Right lobe of liver (tissue), 6 donors: ENCODE measurements around the gene TIGAR. TPM values are rescaled to one million over a fixed set of nuclear protein-coding genes. Genes with fewer than 3 reads are reported as not detected.

Source experiments
- ATAC-seq, 4 donors: fragments of 200-7000 bp; cut with Tn5 transposase; one replicate each; pipeline ENCODE4 v1.9.1; 2020; ENCODE audit warnings: mild to moderate bottlenecking in 4 of 4, moderate library complexity in 4 of 4
- DNase-seq, 3 donors: peaks; one replicate each; pipeline ENCODE4 v3.0.0-alpha.2; 2020
- H3K27ac ChIP-seq, 3 donors: fragments of 200-600 bp; one replicate each; pipeline ENCODE4 v1.8.0; 2022
- H3K27me3 ChIP-seq, 2 donors: fragments of 200-600 bp; one replicate each; pipeline ENCODE4 v1.8.0; 2022
- H3K36me3 ChIP-seq, 4 donors: fragments of 200-600 bp; sonication (generic) in 1 of 4; one replicate each; pipeline versions ENCODE4 v1.5.1 to v1.8.0; 2017 to 2022; ENCODE audit warnings: control low read depth in 1 of 4
- H3K4me1 ChIP-seq, 4 donors: fragments of 200-600 bp; sonication (generic) in 1 of 4; one replicate each; pipeline versions ENCODE4 v1.5.1 to v1.8.0; 2017 to 2022; ENCODE audit warnings: control low read depth in 1 of 4
- H3K4me3 ChIP-seq, 3 donors: fragments of 200-600 bp; one replicate each; pipeline ENCODE4 v1.8.0; 2022
- H3K9me3 ChIP-seq, 4 donors: fragments of 200-600 bp; sonication (generic) in 1 of 4; one replicate each; pipeline versions ENCODE4 v1.5.1 to v1.8.0; 2017 to 2022; ENCODE audit warnings: control low read depth in 1 of 4
- POLR2A ChIP-seq: fragments of 450-650 bp; IDR thresholded peaks from one replicate; pipeline ENCODE4 v1.6.1; 2017; ENCODE audit warnings: antibody characterized with exemption, mild to moderate bottlenecking
- WGBS: methylation state at CpG from one replicate; pipeline ENCODE4 v1.1.6; 2018; ENCODE audit warnings: low coverage, low lambda C conversion rate; ENCODE audit not compliant: insufficient coverage; ENCODE audit errors: missing lambda C conversion rate; 5-methylcytosine and 5-hydroxymethylcytosine counted together
- intact Hi-C, 2 donors: fragments of 100-400 bp; cut with DNase I; formaldehyde crosslinking; loops; one replicate each; pipeline versions ENCODE4 v1.11.2 to v1.14.1; 2022
- total RNA-seq, 6 experiments: library from RNA; depleted of rRNA in 2 of 6; stranded (reverse); fragments of >200 nt in 2 of 6; fragmentation: NEBNext Ultra II Directional in 3 of 6; extraction: Animal tissue kit (Norgen Biotek cat#: 25700) in 3 of 6; gene quantifications; one replicate each; pipeline versions ENCODE4 v1.1.0 to v1.2.4, GENCODE V29; 2016 to 2023
- TF ChIP-seq, protein P1 (sequence below), 4 donors: fragments of 200-600 bp in 3 of 4; fragments of 450-650 bp in 1 of 4; IDR thresholded peaks; one replicate each; pipeline versions ENCODE4 v1.5.1 to v1.8.0; 2016 to 2022; ENCODE audit warnings: antibody characterized with exemption in 4 of 4, mild to moderate bottlenecking in 2 of 4
- donor health status: DM: no; HTN: yes; CAD: no.
- donor health status: DM: no; HTN: no; CAD: no.
- donor health status: DM: no; HTN: no; CAD: no.
- donor health status: DM: no; HTN: yes; CAD: no.
- donor health status: DM: no; HTN: yes; CAD: no.

The TIGAR gene
- total RNA-seq, 6 experiments from 2014 or later = 4.0 to 9.1 (median 5.1) TPM

DNA sequence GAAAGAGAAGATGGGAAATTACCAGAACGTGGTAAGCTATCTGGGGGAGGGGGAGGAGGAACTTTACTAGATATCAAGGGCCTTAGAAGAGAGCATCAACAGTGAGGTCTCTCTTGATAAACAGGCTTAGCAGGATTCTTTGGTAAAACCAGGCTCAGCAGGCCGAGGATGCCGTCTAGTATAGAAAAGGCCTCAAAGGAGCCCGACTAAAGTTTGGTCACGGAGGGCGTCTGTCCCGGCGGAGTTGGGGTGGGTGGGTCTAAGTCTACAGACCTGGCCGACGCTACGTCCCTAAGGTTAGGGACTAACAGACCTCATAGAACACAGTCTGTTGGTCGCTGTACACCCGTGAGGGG is 538 bp upstream of the TIGAR start:
- no peak for TF ChIP-seq POLR2A
- TF ChIP-seq, protein P1, sequence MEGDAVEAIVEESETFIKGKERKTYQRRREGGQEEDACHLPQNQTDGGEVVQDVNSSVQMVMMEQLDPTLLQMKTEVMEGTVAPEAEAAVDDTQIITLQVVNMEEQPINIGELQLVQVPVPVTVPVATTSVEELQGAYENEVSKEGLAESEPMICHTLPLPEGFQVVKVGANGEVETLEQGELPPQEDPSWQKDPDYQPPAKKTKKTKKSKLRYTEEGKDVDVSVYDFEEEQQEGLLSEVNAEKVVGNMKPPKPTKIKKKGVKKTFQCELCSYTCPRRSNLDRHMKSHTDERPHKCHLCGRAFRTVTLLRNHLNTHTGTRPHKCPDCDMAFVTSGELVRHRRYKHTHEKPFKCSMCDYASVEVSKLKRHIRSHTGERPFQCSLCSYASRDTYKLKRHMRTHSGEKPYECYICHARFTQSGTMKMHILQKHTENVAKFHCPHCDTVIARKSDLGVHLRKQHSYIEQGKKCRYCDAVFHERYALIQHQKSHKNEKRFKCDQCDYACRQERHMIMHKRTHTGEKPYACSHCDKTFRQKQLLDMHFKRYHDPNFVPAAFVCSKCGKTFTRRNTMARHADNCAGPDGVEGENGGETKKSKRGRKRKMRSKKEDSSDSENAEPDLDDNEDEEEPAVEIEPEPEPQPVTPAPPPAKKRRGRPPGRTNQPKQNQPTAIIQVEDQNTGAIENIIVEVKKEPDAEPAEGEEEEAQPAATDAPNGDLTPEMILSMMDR (IDR thresholded peaks at IDR 0.05) = no peak
- DNase-seq = no peak
- H3K27me3 ChIP-seq = no peaks in the 10 kb centered on the region
- intact Hi-C loops = no loop called here
- peaks cover 0 to 8% (median 0%) of the 10 kb centered on the region in 4 donors for H3K4me1 ChIP-seq
- no peaks in the 10 kb centered on the region for H3K36me3 ChIP-seq
- 0% methylated on average over 5 of the region's 13 CpGs for WGBS
- H3K4me3 ChIP-seq = peak overlapping the region; percentile 59 to 84 (median 80)
- H3K27ac ChIP-seq = peak overlapping the region in 2 of 3 donors; percentile 41 to 48
- no peaks in the 10 kb centered on the region for H3K9me3 ChIP-seq
- peak in 3 of 4 donors; percentile 19 to 48 (median 27) for ATAC-seq

DNA sequence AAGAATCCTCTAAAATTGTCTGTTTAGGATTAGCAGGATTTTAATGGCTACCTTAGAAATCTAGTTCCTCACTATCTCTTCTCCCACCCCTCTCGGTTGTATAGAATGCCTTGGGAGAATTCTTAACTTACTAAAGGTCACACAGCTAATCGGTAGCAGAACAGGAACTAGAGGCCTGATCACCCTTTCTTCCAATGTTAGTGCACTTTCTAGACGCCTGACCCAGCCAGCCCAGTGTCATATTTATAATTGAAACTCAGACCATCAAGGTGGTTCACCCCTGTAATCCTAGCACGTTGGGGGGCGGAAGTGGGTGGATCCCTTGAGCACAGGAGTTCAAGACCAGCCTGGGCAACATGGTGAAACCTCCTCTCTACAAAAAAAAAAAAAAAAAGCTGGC is 1.7 kb downstream of the TIGAR start:
- Histone ChIP-seq H3K36me3 (no peaks in the 10 kb centered on the region), H3K4me3 (no peak overlapping the region), H3K27me3 (no peaks in the 10 kb centered on the region), H3K9me3 (no peaks in the 10 kb centered on the region), H3K27ac (no peak overlapping the region), H3K4me1 (peaks cover 0 to 8% (median 0%) of the 10 kb centered on the region in 4 donors)
- 56% methylated on average over 4 of the region's 5 CpGs for WGBS
- intact Hi-C loops = no loop called here
- ATAC-seq = no peak
- TF ChIP-seq POLR2A = no peak
- TF ChIP-seq, protein P1 (IDR thresholded peaks at IDR 0.05) = no peak
- DNase-seq = no peak

DNA sequence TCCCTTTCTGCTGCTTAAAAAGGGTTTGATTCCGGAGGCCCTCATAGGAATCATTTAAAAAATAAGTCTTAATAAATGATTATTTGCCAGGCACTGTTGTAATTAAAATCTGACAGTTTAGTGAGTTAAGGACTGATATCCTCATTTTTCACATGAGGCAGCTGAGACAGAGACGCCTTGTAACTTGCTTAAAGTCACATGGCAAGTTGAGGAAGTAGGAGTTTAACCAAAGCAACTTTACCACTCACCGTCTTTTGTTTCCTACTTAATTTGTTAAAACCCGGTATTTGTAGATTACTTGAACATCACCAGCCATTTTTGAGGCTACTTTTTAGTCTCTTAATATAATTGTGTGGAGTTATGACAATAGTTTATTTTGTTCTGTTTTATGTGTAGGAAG is 2.4 kb downstream of the TIGAR start:
- H3K9me3 ChIP-seq = no peaks in the 10 kb centered on the region
- TF ChIP-seq, protein P1 (IDR thresholded peaks at IDR 0.05) = no peak
- no peak for TF ChIP-seq POLR2A
- H3K4me3 ChIP-seq = no peak overlapping the region
- H3K4me1 ChIP-seq = peaks cover 0 to 8% (median 0%) of the 10 kb centered on the region in 4 donors
- H3K27ac ChIP-seq = no peak overlapping the region
- no peaks in the 10 kb centered on the region for H3K27me3 ChIP-seq
- 53% methylated on average over 4 of the region's 4 CpGs for WGBS
- H3K36me3 ChIP-seq = no peaks in the 10 kb centered on the region
- intact Hi-C loops = no loop called here
- DNase-seq (no peak), ATAC-seq (no peak)

DNA sequence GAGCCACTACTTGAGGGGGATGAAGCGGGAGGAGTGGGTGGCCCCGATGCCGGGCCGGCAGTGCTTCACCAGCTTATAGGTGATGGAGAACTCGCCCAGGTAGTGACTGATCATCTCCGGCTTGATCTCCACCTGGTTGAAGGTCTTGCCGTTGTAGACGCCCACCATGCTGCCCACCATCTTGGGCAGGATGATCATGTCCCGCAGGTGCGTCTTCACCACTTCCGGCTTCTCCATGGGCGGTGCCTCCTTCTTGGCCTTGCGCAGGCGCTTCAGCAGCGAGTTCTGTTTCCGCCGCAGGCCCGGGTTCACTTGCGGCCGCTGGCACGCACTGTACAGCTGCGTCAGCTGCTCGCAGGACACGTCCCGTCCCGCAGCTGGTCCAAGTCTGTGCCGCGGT is 3.4 kb downstream of the TIGAR start:
- 95% methylated on average over 7 of the region's 28 CpGs for WGBS

More for the DNA sequence above, 3.4 kb downstream of the TIGAR start:
- ATAC-seq (no peak), DNase-seq (no peak)
- Histone ChIP-seq H3K27ac (no peak overlapping the region), H3K4me3 (no peak overlapping the region), H3K27me3 (no peaks in the 10 kb centered on the region), H3K36me3 (no peaks in the 10 kb centered on the region), H3K4me1 (peaks cover 0 to 8% (median 0%) of the 10 kb centered on the region in 4 donors), H3K9me3 (no peaks in the 10 kb centered on the region)
- TF ChIP-seq POLR2A = no peak
- TF ChIP-seq, protein P1 (IDR thresholded peaks at IDR 0.05) = no peak
- intact Hi-C loops = no loop called here
